Thyroid gland (tissue), 4 donors: Measurements from ENCODE around the gene DELE1.

Source experiments
- POLR2A ChIP-seq, 2 donors: fragments of 450-650 bp; IDR thresholded peaks; one replicate each; pipeline ENCODE4 v1.6.1; 2017; ENCODE audit warnings: antibody characterized with exemption in 2 of 2, mild to moderate bottlenecking in 2 of 2, moderate library complexity in 1 of 2
- TF ChIP-seq, protein P1 (sequence below), 6 experiments: fragments of 200-600 bp in 3 of 6; fragments of 450-650 bp in 3 of 6; sonication (generic) in 3 of 6; IDR thresholded peaks; one replicate each; pipeline ENCODE4 v1.5.1; 2016 to 2019; ENCODE audit warnings: antibody characterized with exemption in 6 of 6, mild to moderate bottlenecking in 2 of 6, inconsistent platforms in 1 of 6, moderate library complexity in 1 of 6

DNA sequence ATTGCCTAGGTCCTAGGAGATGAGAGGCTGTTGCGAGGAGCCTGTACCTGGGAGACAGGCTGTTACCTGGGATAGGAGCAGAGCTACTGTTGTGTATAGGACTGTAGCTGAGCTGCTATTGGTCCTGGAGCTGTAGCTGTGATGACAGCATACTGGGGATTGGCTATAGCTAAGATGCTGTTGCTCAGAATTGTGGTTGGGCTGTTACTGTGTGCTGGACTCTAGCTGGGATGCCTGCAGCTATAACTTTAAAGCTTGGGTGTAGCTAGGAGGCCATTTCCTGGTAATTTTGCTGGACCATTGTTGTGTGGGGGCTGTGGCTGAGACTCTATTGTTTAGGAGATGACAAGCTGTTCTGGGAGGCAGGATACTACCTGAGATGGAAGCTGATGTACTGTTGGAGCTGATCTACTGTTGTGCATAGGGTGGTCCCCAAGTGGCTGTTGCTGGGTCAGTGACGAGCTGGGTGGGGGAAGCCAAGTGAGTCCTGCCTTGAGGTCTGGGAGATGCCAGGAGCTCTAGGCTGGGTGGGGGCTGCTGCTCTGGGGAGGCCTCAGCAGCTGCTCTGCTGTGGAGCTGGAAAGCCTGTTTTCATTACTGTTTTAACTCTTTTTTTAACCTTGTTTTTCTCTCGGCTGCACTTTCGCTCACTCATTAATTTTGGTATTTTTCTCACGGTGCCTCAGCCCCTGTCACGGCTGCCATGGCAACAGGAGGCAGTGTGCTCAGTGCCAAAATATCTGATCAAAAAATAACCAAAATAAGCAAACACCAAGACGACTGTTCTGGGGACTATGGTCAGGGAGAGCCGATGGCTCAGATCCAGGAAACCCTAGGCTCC, 42.5 kb upstream of the DELE1 start:
- TF ChIP-seq, protein P1, sequence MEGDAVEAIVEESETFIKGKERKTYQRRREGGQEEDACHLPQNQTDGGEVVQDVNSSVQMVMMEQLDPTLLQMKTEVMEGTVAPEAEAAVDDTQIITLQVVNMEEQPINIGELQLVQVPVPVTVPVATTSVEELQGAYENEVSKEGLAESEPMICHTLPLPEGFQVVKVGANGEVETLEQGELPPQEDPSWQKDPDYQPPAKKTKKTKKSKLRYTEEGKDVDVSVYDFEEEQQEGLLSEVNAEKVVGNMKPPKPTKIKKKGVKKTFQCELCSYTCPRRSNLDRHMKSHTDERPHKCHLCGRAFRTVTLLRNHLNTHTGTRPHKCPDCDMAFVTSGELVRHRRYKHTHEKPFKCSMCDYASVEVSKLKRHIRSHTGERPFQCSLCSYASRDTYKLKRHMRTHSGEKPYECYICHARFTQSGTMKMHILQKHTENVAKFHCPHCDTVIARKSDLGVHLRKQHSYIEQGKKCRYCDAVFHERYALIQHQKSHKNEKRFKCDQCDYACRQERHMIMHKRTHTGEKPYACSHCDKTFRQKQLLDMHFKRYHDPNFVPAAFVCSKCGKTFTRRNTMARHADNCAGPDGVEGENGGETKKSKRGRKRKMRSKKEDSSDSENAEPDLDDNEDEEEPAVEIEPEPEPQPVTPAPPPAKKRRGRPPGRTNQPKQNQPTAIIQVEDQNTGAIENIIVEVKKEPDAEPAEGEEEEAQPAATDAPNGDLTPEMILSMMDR (IDR thresholded peaks at IDR 0.05) = no peak
- no peak for TF ChIP-seq POLR2A (IDR thresholded peaks at IDR 0.05)
